ENCODE data around the gene ENDOV.
"Not testable (repeated sequence)": the region's sequence is repeated elsewhere in the genome, so short reads cannot be mapped to it uniquely, and the experiment has no call there.

The ENDOV gene

DNA sequence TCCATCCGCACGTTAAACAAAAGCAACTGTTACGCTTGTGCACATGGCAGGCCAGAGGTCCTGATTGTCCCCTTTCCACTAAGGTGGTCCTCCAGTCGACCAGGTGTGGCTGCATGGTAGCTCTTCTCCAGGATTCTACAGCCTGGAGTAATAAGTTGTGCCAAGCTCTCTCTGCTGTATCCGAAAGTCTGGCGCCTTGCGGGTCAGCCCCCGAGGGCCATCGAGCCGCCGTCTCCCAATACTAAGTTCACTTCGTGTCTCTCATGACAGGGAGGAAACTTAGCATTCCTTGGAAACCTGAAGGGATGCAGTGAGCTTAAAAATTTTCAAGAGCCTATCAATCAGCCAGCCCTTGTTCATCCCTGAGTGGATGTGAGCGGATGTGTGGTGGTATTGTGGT is 5.3 kb upstream of the ENDOV start:
- no peak overlapping the region for H3K18ac ChIP-seq (ENCODE audit: low read length)
- no peak overlapping the region for H3K4me2 ChIP-seq (ENCODE audit: low read length)
- H2AK5ac ChIP-seq (ENCODE audit: low read length) = no peak overlapping the region
- no peak overlapping the region for H3K4me3 ChIP-seq (ENCODE audit: low read depth, low read length)
- H3K9ac ChIP-seq (ENCODE audit: low read length) = no peak overlapping the region
- no peaks in the 10 kb centered on the region for H3K9me3 ChIP-seq (ENCODE audit: insufficient read depth, low read depth, low read length)
- H3K4me1 ChIP-seq (ENCODE audit: control insufficient read depth in 1 of 2, insufficient read depth in 2 of 2, low read length in 2 of 2) = peaks cover 5% of the 10 kb centered on the region in 2 experiments
- no peak overlapping the region for H2BK12ac ChIP-seq (ENCODE audit: low read length)
- no peak overlapping the region for H2BK5ac ChIP-seq (ENCODE audit: low read depth, low read length, poor library complexity)
- no peak overlapping the region for H4K12ac ChIP-seq (ENCODE audit: low read depth, low read length)
- H3K23ac ChIP-seq (ENCODE audit: low read length) = no peak overlapping the region
- no peak overlapping the region for H3K4ac ChIP-seq (ENCODE audit: low read depth, low read length)
- H4K91ac ChIP-seq (ENCODE audit: low read depth, low read length) = no peak overlapping the region
- no peak overlapping the region for H2BK120ac ChIP-seq (ENCODE audit: insufficient read depth, low read length, poor library complexity)
- H3K14ac ChIP-seq (ENCODE audit: low read length) = no peak overlapping the region
- no peak overlapping the region for H3K27ac ChIP-seq (ENCODE audit: low read depth, low read length)
- WGBS (ENCODE audit: extremely low coverage, insufficient coverage, insufficient read length) = no CpG with 5 or more reads among the region's 13 CpGs
- no peak for DNase-seq
- no peaks in the 10 kb centered on the region for H3K79me1 ChIP-seq (ENCODE audit: low read length)
- H2AFZ ChIP-seq (ENCODE audit: insufficient read depth, low read length, poor library complexity) = no peak overlapping the region
- H3K36me3 ChIP-seq (ENCODE audit: control insufficient read depth in 1 of 2, insufficient read depth in 2 of 2, low read length in 2 of 2) = no peaks in the 10 kb centered on the region
- no peaks in the 10 kb centered on the region for H3K79me2 ChIP-seq (ENCODE audit: control insufficient read depth, insufficient read depth, low read length, poor library complexity)
- H4K8ac ChIP-seq (ENCODE audit: low read depth, low read length) = no peak overlapping the region
- H3K27me3 ChIP-seq (ENCODE audit: insufficient read depth, low read length) = no peaks in the 10 kb centered on the region

DNA sequence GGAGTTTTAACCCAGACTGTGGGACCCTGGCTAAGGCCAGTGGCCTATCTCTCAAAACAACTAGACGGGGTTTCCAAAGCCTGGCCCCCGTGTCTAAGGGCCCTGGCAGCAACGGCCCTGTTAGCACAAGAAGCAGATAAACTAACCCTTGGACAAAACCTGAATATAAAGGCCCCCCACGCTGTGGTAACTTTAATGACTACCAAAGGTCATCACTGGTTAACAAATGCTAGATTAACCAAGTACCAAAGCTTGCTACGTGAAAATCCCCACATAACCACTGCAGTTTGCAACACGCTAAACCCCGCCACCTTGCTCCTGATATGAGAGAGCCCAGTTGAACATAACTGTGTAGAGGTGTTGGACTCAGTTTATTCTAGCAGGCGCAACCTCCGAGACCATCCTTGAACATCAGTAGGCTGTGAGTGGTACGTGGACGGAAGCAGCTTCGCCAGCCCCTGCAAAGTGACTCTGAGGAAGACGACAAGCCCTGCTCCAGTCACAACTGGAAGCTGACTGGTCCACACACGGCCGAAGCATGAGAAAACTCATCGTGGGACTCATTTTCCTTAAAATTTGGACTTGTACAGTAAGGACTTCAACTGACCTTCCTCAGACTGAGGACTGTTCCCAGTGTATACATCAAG is 4.4 kb upstream of the ENDOV start:
- H2AK5ac ChIP-seq (ENCODE audit: low read length); H4K91ac ChIP-seq (ENCODE audit: low read depth, low read length); H3K14ac ChIP-seq (ENCODE audit: low read length); H3K27ac ChIP-seq (ENCODE audit: low read depth, low read length); H3K4ac ChIP-seq (ENCODE audit: low read depth, low read length); H2BK120ac ChIP-seq (ENCODE audit: insufficient read depth, low read length, poor library complexity); H2BK5ac ChIP-seq (ENCODE audit: low read depth, low read length, poor library complexity); H3K9ac ChIP-seq (ENCODE audit: low read length); H3K4me2 ChIP-seq (ENCODE audit: low read length); H3K9me3 ChIP-seq (ENCODE audit: insufficient read depth, low read depth, low read length); H3K4me1 ChIP-seq (ENCODE audit: control insufficient read depth in 1 of 2, insufficient read depth in 2 of 2, low read length in 2 of 2); H4K12ac ChIP-seq (ENCODE audit: low read depth, low read length); H2BK12ac ChIP-seq (ENCODE audit: low read length); H3K23ac ChIP-seq (ENCODE audit: low read length); H3K79me2 ChIP-seq (ENCODE audit: control insufficient read depth, insufficient read depth, low read length, poor library complexity); H4K8ac ChIP-seq (ENCODE audit: low read depth, low read length); H3K18ac ChIP-seq (ENCODE audit: low read length); H2AFZ ChIP-seq (ENCODE audit: insufficient read depth, low read length, poor library complexity); DNase-seq; H3K4me3 ChIP-seq (ENCODE audit: low read depth, low read length); H3K27me3 ChIP-seq (ENCODE audit: insufficient read depth, low read length); H3K79me1 ChIP-seq (ENCODE audit: low read length); H3K36me3 ChIP-seq (ENCODE audit: control insufficient read depth in 1 of 2, insufficient read depth in 2 of 2, low read length in 2 of 2): not testable (repeated sequence)
- WGBS (ENCODE audit: extremely low coverage, insufficient coverage, insufficient read length) = no CpG with 5 or more reads among the region's 16 CpGs

DNA sequence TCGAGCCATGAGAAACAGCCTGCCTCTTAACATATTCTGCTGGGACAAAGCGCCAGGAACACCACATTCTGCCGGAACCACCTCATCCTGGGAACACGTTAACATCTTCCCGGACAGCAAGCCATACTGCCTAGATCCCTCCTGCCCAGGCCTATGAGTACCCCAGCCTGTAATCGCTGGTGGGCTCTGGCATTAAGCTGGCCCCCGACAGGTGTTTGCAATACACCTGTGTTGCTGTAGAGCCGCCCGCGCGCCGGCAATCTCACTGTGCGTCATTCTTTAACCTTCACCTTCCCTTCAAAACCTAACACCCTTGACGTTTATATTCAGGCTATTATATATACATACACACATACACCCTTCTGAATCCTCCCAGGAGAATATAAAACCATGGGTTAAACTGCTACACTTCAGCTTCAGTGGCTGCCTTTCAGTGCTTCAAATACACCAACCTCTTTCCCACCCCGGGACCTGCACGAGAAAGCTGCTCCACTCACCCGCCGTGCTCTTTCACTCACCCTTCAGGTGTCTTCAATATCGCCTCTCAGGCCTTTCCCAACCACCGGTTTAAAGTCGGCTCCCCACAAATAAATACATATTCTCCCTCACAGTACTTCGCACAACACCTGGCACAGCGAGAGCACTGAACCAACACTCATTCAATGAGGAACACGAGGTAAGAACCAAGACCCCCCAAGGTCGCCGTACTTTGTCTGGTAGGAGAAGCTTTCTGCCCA is 1.0 kb upstream of the ENDOV start:
- Histone ChIP-seq H3K18ac (ENCODE audit: low read length) (no peak overlapping the region), H3K79me1 (ENCODE audit: low read length) (peaks cover 8% of the 10 kb centered on the region), H3K27me3 (ENCODE audit: insufficient read depth, low read length) (no peaks in the 10 kb centered on the region), H2BK12ac (ENCODE audit: low read length) (no peak overlapping the region), H3K4me3 (ENCODE audit: low read depth, low read length) (peak overlapping the region; percentile 93), H3K9ac (ENCODE audit: low read length) (peak overlapping the region; percentile 80), H2BK120ac (ENCODE audit: insufficient read depth, low read length, poor library complexity) (no peak overlapping the region), H4K8ac (ENCODE audit: low read depth, low read length) (no peak overlapping the region), H3K27ac (ENCODE audit: low read depth, low read length) (no peak overlapping the region), H3K4me2 (ENCODE audit: low read length) (peak overlapping the region; percentile 100), H3K14ac (ENCODE audit: low read length) (no peak overlapping the region), H3K79me2 (ENCODE audit: control insufficient read depth, insufficient read depth, low read length, poor library complexity) (peaks cover 6% of the 10 kb centered on the region), H3K36me3 (ENCODE audit: control insufficient read depth in 1 of 2, insufficient read depth in 2 of 2, low read length in 2 of 2) (peaks cover 7 to 16% of the 10 kb centered on the region in 2 experiments), H4K91ac (ENCODE audit: low read depth, low read length) (no peak overlapping the region), H3K23ac (ENCODE audit: low read length) (no peak overlapping the region), H3K4ac (ENCODE audit: low read depth, low read length) (no peak overlapping the region), H2BK5ac (ENCODE audit: low read depth, low read length, poor library complexity) (no peak overlapping the region), H3K4me1 (ENCODE audit: control insufficient read depth in 1 of 2, insufficient read depth in 2 of 2, low read length in 2 of 2) (peaks cover 5 to 9% of the 10 kb centered on the region in 2 experiments), H3K9me3 (ENCODE audit: insufficient read depth, low read depth, low read length) (no peaks in the 10 kb centered on the region), H2AFZ (ENCODE audit: insufficient read depth, low read length, poor library complexity) (no peak overlapping the region), H4K12ac (ENCODE audit: low read depth, low read length) (no peak overlapping the region), H2AK5ac (ENCODE audit: low read length) (no peak overlapping the region)
- DNase-seq = peak in 1 of 2 donors; percentile 26
- no CpG with 5 or more reads among the region's 26 CpGs for WGBS (ENCODE audit: extremely low coverage, insufficient coverage, insufficient read length)

DNA sequence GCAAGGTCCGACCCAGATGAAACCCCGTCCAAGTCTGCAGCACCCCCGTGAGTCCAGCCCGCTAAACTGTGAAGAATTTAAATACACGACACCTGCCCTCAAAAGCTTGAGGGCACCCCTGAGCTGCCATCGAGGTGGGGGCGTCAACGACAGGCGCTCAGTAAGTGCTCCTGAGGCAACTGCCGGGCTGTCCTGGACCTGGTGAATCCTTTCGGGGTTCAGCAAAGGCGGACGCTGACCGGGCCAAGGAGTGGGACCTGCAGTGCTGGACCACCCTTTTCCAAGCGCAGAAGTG is 512 bp upstream of the ENDOV start:
- H3K79me1 ChIP-seq (ENCODE audit: low read length) = peaks cover 8% of the 10 kb centered on the region
- no peak overlapping the region for H3K23ac ChIP-seq (ENCODE audit: low read length)
- H3K27me3 ChIP-seq (ENCODE audit: insufficient read depth, low read length) = no peaks in the 10 kb centered on the region
- H3K4ac ChIP-seq (ENCODE audit: low read depth, low read length) = no peak overlapping the region
- no peak overlapping the region for H2BK5ac ChIP-seq (ENCODE audit: low read depth, low read length, poor library complexity)
- H2AK5ac ChIP-seq (ENCODE audit: low read length) = no peak overlapping the region
- H3K4me1 ChIP-seq (ENCODE audit: control insufficient read depth in 1 of 2, insufficient read depth in 2 of 2, low read length in 2 of 2) = peaks cover 5 to 9% of the 10 kb centered on the region in 2 experiments
- no peak overlapping the region for H3K27ac ChIP-seq (ENCODE audit: low read depth, low read length)
- H3K79me2 ChIP-seq (ENCODE audit: control insufficient read depth, insufficient read depth, low read length, poor library complexity) = peaks cover 6% of the 10 kb centered on the region
- H3K9ac ChIP-seq (ENCODE audit: low read length) = peak overlapping the region; percentile 80
- H3K4me2 ChIP-seq (ENCODE audit: low read length) = peak overlapping the region; percentile 100
- WGBS (ENCODE audit: extremely low coverage, insufficient coverage, insufficient read length) = no CpG with 5 or more reads among the region's 15 CpGs
- H3K4me3 ChIP-seq (ENCODE audit: low read depth, low read length) = peak overlapping the region; percentile 93
- no peak overlapping the region for H3K14ac ChIP-seq (ENCODE audit: low read length)
- no peak overlapping the region for H2BK120ac ChIP-seq (ENCODE audit: insufficient read depth, low read length, poor library complexity)
- H4K91ac ChIP-seq (ENCODE audit: low read depth, low read length) = no peak overlapping the region
- DNase-seq = no peak
- no peak overlapping the region for H4K12ac ChIP-seq (ENCODE audit: low read depth, low read length)
- H2AFZ ChIP-seq (ENCODE audit: insufficient read depth, low read length, poor library complexity) = peak overlapping the region; percentile 56
- no peak overlapping the region for H2BK12ac ChIP-seq (ENCODE audit: low read length)
- peak overlapping the region; percentile 13 for H4K8ac ChIP-seq (ENCODE audit: low read depth, low read length)
- H3K36me3 ChIP-seq (ENCODE audit: control insufficient read depth in 1 of 2, insufficient read depth in 2 of 2, low read length in 2 of 2) = peaks cover 10 to 16% of the 10 kb centered on the region in 2 experiments
- H3K9me3 ChIP-seq (ENCODE audit: insufficient read depth, low read depth, low read length) = no peaks in the 10 kb centered on the region
- no peak overlapping the region for H3K18ac ChIP-seq (ENCODE audit: low read length)

All from trophoblast cell (in vitro differentiated cells and primary cell).